Esophagus squamous epithelium (tissue), 5 donors: ENCODE measurements around the gene PCBP2. TPM values are rescaled to one million over a fixed set of nuclear protein-coding genes. Genes with fewer than 3 reads are reported as not detected.

Experiments used
- DNase-seq: peaks from one replicate; lab custom pipeline; 2025; lab: John Stamatoyannopoulos, UW
- H3K27ac ChIP-seq, 4 donors: fragments of 200-600 bp; sonication (generic); one replicate each; pipeline ENCODE4 v1.5.1; 2016 to 2019; ENCODE audit warnings: mild to moderate bottlenecking in 1 of 4
- H3K27me3 ChIP-seq, 4 donors: fragments of 200-600 bp; sonication (generic); 1 replicate in 3 of 4; 2 replicates in 1 of 4; pipeline versions ENCODE4 v1.5.1 to v1.6.0; 2017 to 2021; ENCODE audit warnings: antibody characterized with exemption in 1 of 4
- H3K36me3 ChIP-seq, 3 donors: fragments of 200-600 bp; sonication (generic); one replicate each; pipeline ENCODE4 v1.5.1; 2016 to 2019
- H3K4me1 ChIP-seq, 3 donors: fragments of 200-600 bp; sonication (generic); one replicate each; pipeline ENCODE4 v1.5.1; 2017 to 2019
- H3K4me3 ChIP-seq, 4 donors: fragments of 200-600 bp; sonication (generic); 1 replicate in 3 of 4; 2 replicates in 1 of 4; pipeline ENCODE4 v1.5.1; 2016 to 2019; ENCODE audit warnings: mild to moderate bottlenecking in 2 of 4, moderate library complexity in 1 of 4
- H3K9me3 ChIP-seq, 3 donors: fragments of 200-600 bp; sonication (generic); one replicate each; pipeline ENCODE4 v1.5.1; 2016 to 2019
- CTCF ChIP-seq, 6 experiments: fragments of 450-650 bp in 4 of 6; fragments of 200-600 bp in 2 of 6; sonication (generic) in 2 of 6; IDR thresholded peaks; one replicate each; pipeline ENCODE4 v1.5.1; 2016 to 2019; ENCODE audit warnings: antibody characterized with exemption in 6 of 6, mild to moderate bottlenecking in 4 of 6, moderate library complexity in 4 of 6
- POLR2A ChIP-seq, 4 donors: fragments of 450-650 bp; IDR thresholded peaks; one replicate each; pipeline ENCODE4 v1.6.1; 2017; ENCODE audit warnings: antibody characterized with exemption in 4 of 4, mild to moderate bottlenecking in 4 of 4, moderate library complexity in 3 of 4
- WGBS, 2 donors: methylation state at CpG; one replicate each; pipeline ENCODE4 v1.1.5; 2018; 5-methylcytosine and 5-hydroxymethylcytosine counted together
- intact Hi-C: fragments of 100-400 bp; cut with DNase I; formaldehyde crosslinking; loops from one replicate; pipeline ENCODE4 v1.15.0; 2022
- total RNA-seq, 4 donors: library from RNA; depleted of rRNA; stranded (reverse); fragments of >200 nt; gene quantifications; one replicate each; pipeline ENCODE4 v1.1.0, GENCODE V29; 2016
- donor health status: DM: yes; HTN: yes; CAD: no.

The PCBP2 gene
- total RNA-seq, 4 donors from 2014 or later: 202 to 400 (median 287) TPM

- Histone ChIP-seq H3K27me3 (no peaks in the 10 kb centered on the region), H3K9me3 (no peaks in the 10 kb centered on the region), H3K4me1 (peaks cover 0 to 67% (median 25%) of the 10 kb centered on the region in 3 donors), H3K4me3 (no peak overlapping the region), H3K36me3 (peaks cover 75 to 100% (median 87%) of the 10 kb centered on the region in 3 donors), H3K27ac (peak overlapping the region in 1 of 4 donors; percentile 4)
- peak in 1 of 6 experiments; percentile 9 for TF ChIP-seq CTCF (IDR thresholded peaks at IDR 0.05)
- TF ChIP-seq POLR2A (IDR thresholded peaks at IDR 0.05): no peak
- intact Hi-C loops: no loop called here
- no peak for DNase-seq
- 52 to 58% methylated on average over 2 of the region's 2 CpGs for WGBS, 2 donors
These were observed 13.8 kb downstream of the PCBP2 start for GRCh38 chr12:53465679-53466078.

- no peaks in the 10 kb centered on the region for H3K27me3 ChIP-seq
- TF ChIP-seq CTCF (IDR thresholded peaks at IDR 0.05) (no peak), POLR2A (IDR thresholded peaks at IDR 0.05) (no peak)
- no peak for DNase-seq
- H3K27ac ChIP-seq: no peak overlapping the region
- no peaks in the 10 kb centered on the region for H3K9me3 ChIP-seq
- H3K4me3 ChIP-seq: no peak overlapping the region
- intact Hi-C loops: no loop called here
- peaks cover 65 to 100% (median 87%) of the 10 kb centered on the region in 3 donors for H3K36me3 ChIP-seq
- 35 to 46% methylated on average over 4 of the region's 4 CpGs for WGBS, 2 donors
- H3K4me1 ChIP-seq: peaks cover 0 to 58% (median 22%) of the 10 kb centered on the region in 3 donors
These were observed 14.7 kb downstream of the PCBP2 start for GRCh38 chr12:53466640-53467039.

- H3K27ac ChIP-seq: no peak overlapping the region
- 47 to 50% methylated on average over 5 of the region's 5 CpGs for WGBS, 2 donors
- peaks cover 62 to 100% (median 87%) of the 10 kb centered on the region in 3 donors for H3K36me3 ChIP-seq
- no peak for DNase-seq
- H3K4me1 ChIP-seq: peaks cover 0 to 56% (median 22%) of the 10 kb centered on the region in 3 donors
- no peaks in the 10 kb centered on the region for H3K9me3 ChIP-seq
- H3K4me3 ChIP-seq: no peak overlapping the region
- intact Hi-C loops: no loop called here
- TF ChIP-seq CTCF (IDR thresholded peaks at IDR 0.05) (no peak), POLR2A (IDR thresholded peaks at IDR 0.05) (no peak)
- H3K27me3 ChIP-seq: no peaks in the 10 kb centered on the region
These were observed 15.2 kb downstream of the PCBP2 start for GRCh38 chr12:53467082-53467481.

GRCh38 chr12:53467880-53468279, 16.0 kb downstream of the PCBP2 start:
- Histone ChIP-seq H3K4me1 (peaks cover 0 to 55% (median 22%) of the 10 kb centered on the region in 3 donors), H3K27me3 (no peaks in the 10 kb centered on the region), H3K4me3 (no peak overlapping the region), H3K9me3 (no peaks in the 10 kb centered on the region), H3K36me3 (peaks cover 54 to 100% (median 84%) of the 10 kb centered on the region in 3 donors), H3K27ac (no peak overlapping the region)
- TF ChIP-seq POLR2A (IDR thresholded peaks at IDR 0.05) (no peak), CTCF (IDR thresholded peaks at IDR 0.05) (no peak)
- 51 to 63% methylated on average over 2 of the region's 2 CpGs for WGBS, 2 donors
- intact Hi-C loops: no loop called here
- no peak for DNase-seq

GRCh38 chr12:53468282-53468681, 16.4 kb downstream of the PCBP2 start:
- no peak overlapping the region for H3K4me3 ChIP-seq
- peaks cover 50 to 100% (median 80%) of the 10 kb centered on the region in 3 donors for H3K36me3 ChIP-seq
- no peak overlapping the region for H3K27ac ChIP-seq
- no peaks in the 10 kb centered on the region for H3K9me3 ChIP-seq
- intact Hi-C loops: no loop called here
- DNase-seq: no peak
- H3K27me3 ChIP-seq: no peaks in the 10 kb centered on the region
- peaks cover 0 to 55% (median 22%) of the 10 kb centered on the region in 3 donors for H3K4me1 ChIP-seq
- WGBS, 2 donors: 57 to 77% methylated on average over 1 of the region's 1 CpG
- no peak for TF ChIP-seq CTCF (IDR thresholded peaks at IDR 0.05)
- no peak for TF ChIP-seq POLR2A (IDR thresholded peaks at IDR 0.05)
